Measurements from ENCODE around the gene FAM107B.

DNA sequence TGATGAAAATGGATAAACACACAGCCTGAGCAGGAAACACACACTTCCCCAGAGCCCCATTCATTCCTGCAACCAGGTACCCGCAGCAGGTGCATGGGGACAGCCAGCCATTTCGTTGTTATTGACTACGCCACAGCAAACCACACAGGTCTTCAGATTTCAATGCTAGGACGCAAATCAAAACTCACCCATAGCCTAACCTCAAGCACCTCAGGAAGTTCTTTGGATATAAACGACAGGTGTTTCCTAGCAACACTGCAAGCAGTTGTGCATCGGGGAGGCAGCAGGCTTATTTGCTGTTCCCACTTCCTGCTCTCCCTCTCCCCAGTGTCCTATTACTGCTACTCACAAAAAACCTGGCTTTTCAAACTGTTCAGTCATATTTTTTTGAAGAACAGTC is 267.5 kb downstream of the FAM107B start:
- TF ChIP-seq, protein P1, sequence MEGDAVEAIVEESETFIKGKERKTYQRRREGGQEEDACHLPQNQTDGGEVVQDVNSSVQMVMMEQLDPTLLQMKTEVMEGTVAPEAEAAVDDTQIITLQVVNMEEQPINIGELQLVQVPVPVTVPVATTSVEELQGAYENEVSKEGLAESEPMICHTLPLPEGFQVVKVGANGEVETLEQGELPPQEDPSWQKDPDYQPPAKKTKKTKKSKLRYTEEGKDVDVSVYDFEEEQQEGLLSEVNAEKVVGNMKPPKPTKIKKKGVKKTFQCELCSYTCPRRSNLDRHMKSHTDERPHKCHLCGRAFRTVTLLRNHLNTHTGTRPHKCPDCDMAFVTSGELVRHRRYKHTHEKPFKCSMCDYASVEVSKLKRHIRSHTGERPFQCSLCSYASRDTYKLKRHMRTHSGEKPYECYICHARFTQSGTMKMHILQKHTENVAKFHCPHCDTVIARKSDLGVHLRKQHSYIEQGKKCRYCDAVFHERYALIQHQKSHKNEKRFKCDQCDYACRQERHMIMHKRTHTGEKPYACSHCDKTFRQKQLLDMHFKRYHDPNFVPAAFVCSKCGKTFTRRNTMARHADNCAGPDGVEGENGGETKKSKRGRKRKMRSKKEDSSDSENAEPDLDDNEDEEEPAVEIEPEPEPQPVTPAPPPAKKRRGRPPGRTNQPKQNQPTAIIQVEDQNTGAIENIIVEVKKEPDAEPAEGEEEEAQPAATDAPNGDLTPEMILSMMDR (conservative IDR thresholded peaks at IDR 0.05) = no peak
- no peak for TF ChIP-seq ZFX (IDR thresholded peaks at IDR 0.05)
